ENCODE data around the gene QRSL1. TPM values are rescaled to one million over a fixed set of nuclear protein-coding genes. Genes with fewer than 3 reads are reported as not detected.

The QRSL1 gene
- total RNA-seq, 1 experiment from 2014 or later, result 14.0 TPM

DNA sequence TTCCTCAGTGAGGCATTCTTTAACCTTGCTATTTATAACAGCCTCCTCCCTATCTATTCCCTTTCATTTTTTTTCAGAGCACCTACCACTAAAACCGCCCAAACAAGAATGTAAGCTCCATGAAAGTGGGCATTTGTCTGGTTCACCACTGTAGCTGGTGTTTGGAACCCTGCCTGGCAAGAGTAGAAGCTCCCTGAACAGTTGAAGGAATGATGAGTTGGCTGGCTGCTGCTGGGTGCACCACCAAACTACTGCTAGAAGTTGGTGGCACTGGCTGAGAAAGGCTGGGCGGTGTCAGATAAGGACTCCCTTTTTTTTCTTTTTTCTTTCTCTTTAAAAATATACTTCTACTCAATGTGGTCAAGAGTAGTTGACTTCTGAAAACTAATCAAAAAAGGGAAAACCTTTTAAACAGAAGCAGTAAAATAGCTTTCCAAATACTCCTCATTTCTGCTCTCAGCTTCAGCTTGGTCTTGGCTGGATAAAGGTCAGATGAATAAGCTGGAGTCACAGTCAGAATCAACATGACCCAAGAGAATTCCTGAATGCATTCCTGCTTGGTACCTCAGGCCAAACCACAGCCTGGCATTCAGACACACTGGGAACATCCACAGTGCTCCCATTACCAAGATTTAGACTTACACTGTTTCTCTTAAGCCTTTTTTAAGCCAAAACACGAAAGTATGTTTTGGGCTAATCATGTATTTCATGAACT is 38.1 kb upstream of the QRSL1 start:
- peak; percentile 38 for DNase-seq (ENCODE audit: unreplicated experiment)
- Mint-ChIP-seq H3K9me3 (ENCODE audit: unreplicated experiment) (no peaks in the 10 kb centered on the region), H3K27ac (ENCODE audit: low read depth, unreplicated experiment) (peak overlapping the region; percentile 33)

GRCh38 chr6:106599440-106599839 is 29.9 kb upstream of the QRSL1 start:
- peaks cover 7% of the 10 kb centered on the region for H3K9me3 Mint-ChIP-seq (ENCODE audit: unreplicated experiment)
- no peak for TF ChIP-seq CTCF (IDR thresholded peaks at IDR 0.05; ENCODE audit: unreplicated experiment)
- no peak overlapping the region for H3K4me3 Mint-ChIP-seq (ENCODE audit: unreplicated experiment)
- ChIA-PET CTCF (no interaction called here), POLR2A (interaction anchor here (0.7 kb wide), 1 partner anchor 93 kb away, joined by 3 read pairs; no protein-coding TSS in a partner anchor)
- no peak overlapping the region for H3K27ac Mint-ChIP-seq (ENCODE audit: low read depth, unreplicated experiment)
- H3K36me3 Mint-ChIP-seq (ENCODE audit: insufficient read depth, unreplicated experiment), result peaks cover 17% of the 10 kb centered on the region
- no peaks in the 10 kb centered on the region for H3K27me3 Mint-ChIP-seq (ENCODE audit: insufficient read depth, unreplicated experiment)
- intact Hi-C loops (cut with micrococcal nuclease), result no loop called here
- H3K4me1 Mint-ChIP-seq (ENCODE audit: insufficient read depth, unreplicated experiment), result no peaks in the 10 kb centered on the region
- DNase-seq (ENCODE audit: unreplicated experiment), result no peak
- no TSS peak for BruUV-seq (replicated peaks)

More for the DNA sequence above, 38.1 kb upstream of the QRSL1 start:
- Mint-ChIP-seq H3K4me3 (ENCODE audit: unreplicated experiment) (no peak overlapping the region), H3K36me3 (ENCODE audit: insufficient read depth, unreplicated experiment) (no peaks in the 10 kb centered on the region), H3K27me3 (ENCODE audit: insufficient read depth, unreplicated experiment) (no peaks in the 10 kb centered on the region), H3K4me1 (ENCODE audit: insufficient read depth, unreplicated experiment) (peaks cover 6% of the 10 kb centered on the region)
- intact Hi-C loops (cut with micrococcal nuclease), result no loop called here
- ChIA-PET CTCF (interaction anchor here (0.6 to 1.5 kb wide), 7 partner anchors 11 to 406 kb away, joined by 3 to 6 read pairs (median 4); no protein-coding TSS in a partner anchor), POLR2A (no interaction called here)
- BruUV-seq (replicated peaks), result no TSS peak
- TF ChIP-seq CTCF (IDR thresholded peaks at IDR 0.05; ENCODE audit: unreplicated experiment), result no peak

GRCh38 chr6:106600329-106600728 is 29.0 kb upstream of the QRSL1 start:
- BruUV-seq (replicated peaks), result no TSS peak
- H3K36me3 Mint-ChIP-seq (ENCODE audit: insufficient read depth, unreplicated experiment), result peaks cover 17% of the 10 kb centered on the region

More at GRCh38 chr6:106600329-106600728, 29.0 kb upstream of the QRSL1 start:
- no peak for DNase-seq (ENCODE audit: unreplicated experiment)
- no peaks in the 10 kb centered on the region for H3K27me3 Mint-ChIP-seq (ENCODE audit: insufficient read depth, unreplicated experiment)
- H3K9me3 Mint-ChIP-seq (ENCODE audit: unreplicated experiment), result peaks cover 7% of the 10 kb centered on the region
- H3K27ac Mint-ChIP-seq (ENCODE audit: low read depth, unreplicated experiment), result no peak overlapping the region
- no peaks in the 10 kb centered on the region for H3K4me1 Mint-ChIP-seq (ENCODE audit: insufficient read depth, unreplicated experiment)
- TF ChIP-seq CTCF (IDR thresholded peaks at IDR 0.05; ENCODE audit: unreplicated experiment), result no peak
- intact Hi-C loops (cut with micrococcal nuclease), result no loop called here
- ChIA-PET POLR2A (no interaction called here), CTCF (interaction anchor here (0.6 kb wide), 1 partner anchor 122 kb away, joined by 4 read pairs; no protein-coding TSS in a partner anchor)
- no peak overlapping the region for H3K4me3 Mint-ChIP-seq (ENCODE audit: unreplicated experiment)

Measured in MCF 10A (cell line).